DOHH2 (cell line): ENCODE results near the gene DHX38.

Source experiments
- H3F3A ChIP-seq: fragments of 200-600 bp; sonication (generic), shearing (Covaris generic); 2 replicates; pipeline ENCODE4 v1.6.0; 2016; ENCODE audit warnings: antibody characterized with exemption, mild to moderate bottlenecking; ENCODE audit not compliant: control insufficient read depth, insufficient read depth
- H3K27ac ChIP-seq: fragments of 200-600 bp; sonication (generic); 2 replicates; pipeline ENCODE4 v1.5.1; 2014; ENCODE audit warnings: low read depth, mild to moderate bottlenecking, low read length, moderate library complexity
- H3K27me3 ChIP-seq: fragments of 200-600 bp; sonication (generic); 2 replicates; pipeline ENCODE4 v1.6.1; 2014; ENCODE audit warnings: mild to moderate bottlenecking, low read length, mixed read lengths; ENCODE audit not compliant: control insufficient read depth
- H3K36me3 ChIP-seq: fragments of 200-600 bp; sonication (generic); 2 replicates; pipeline ENCODE4 v1.6.1; 2014; ENCODE audit warnings: mild to moderate bottlenecking, low read length, moderate library complexity, mixed read lengths; ENCODE audit not compliant: control insufficient read depth
- H3K4me1 ChIP-seq: fragments of 200-600 bp; sonication (generic); 2 replicates; pipeline ENCODE4 v1.6.1; 2014; ENCODE audit warnings: mild to moderate bottlenecking, low read length, mixed read lengths; ENCODE audit not compliant: control insufficient read depth
- H3K4me2 ChIP-seq: fragments of 200-600 bp; sonication (generic); 2 replicates; pipeline ENCODE4 v1.6.0; 2014; ENCODE audit warnings: mild to moderate bottlenecking, low read length, moderate library complexity
- H3K4me3 ChIP-seq: fragments of 200-600 bp; sonication (generic); 2 replicates; pipeline ENCODE4 v1.5.1; 2014; ENCODE audit warnings: mild to moderate bottlenecking, low read length, mixed read lengths
- H3K79me2 ChIP-seq: fragments of 200-600 bp; sonication (generic); 2 replicates; pipeline ENCODE4 v1.6.1; 2014; ENCODE audit warnings: mild to moderate bottlenecking, low read length, mixed read lengths; ENCODE audit not compliant: control insufficient read depth
- H3K9me2 ChIP-seq: fragments of 200-600 bp; sonication (generic); replicated peaks from 2 replicates; pipeline ENCODE4 v1.6.1; 2014; ENCODE audit warnings: mild to moderate bottlenecking, low read length, mixed read lengths; ENCODE audit not compliant: control insufficient read depth
- H3K9me3 ChIP-seq: fragments of 200-600 bp; sonication (generic); 2 replicates; pipeline ENCODE4 v1.6.1; 2014; ENCODE audit warnings: antibody characterized with exemption, low read length, mixed read lengths; ENCODE audit not compliant: control insufficient read depth, insufficient read depth
- H4K20me1 ChIP-seq: fragments of 200-600 bp; sonication (generic); 2 replicates; pipeline ENCODE4 v1.6.0; 2014; ENCODE audit warnings: low read depth, mild to moderate bottlenecking, antibody characterized with exemption, low read length, moderate library complexity; ENCODE audit not compliant: control insufficient read depth, insufficient read depth
- CTCF ChIP-seq: fragments of 200-600 bp; sonication (generic); IDR thresholded peaks from one replicate; pipeline ENCODE4 v1.5.1; 2014; ENCODE audit warnings: antibody characterized with exemption, mild to moderate bottlenecking, low read depth, low read length; ENCODE audit not compliant: poor library complexity, severe bottlenecking
- EZH2phosphoT487 ChIP-seq: fragments of 200-600 bp; sonication (generic); IDR thresholded peaks from 2 replicates; pipeline ENCODE4 v1.6.1; 2017; ENCODE audit warnings: borderline replicate concordance, mild to moderate bottlenecking, antibody characterized with exemption, low read length, moderate library complexity, mixed read lengths

Gene DHX38

GRCh38 chr16:72110662-72111615 lies 17.3 kb downstream of the DHX38 start:
- H3K36me3 ChIP-seq, result peaks cover 64% of the 10 kb centered on the region
- no peak overlapping the region for H3K27ac ChIP-seq
- no peak overlapping the region for H3K4me2 ChIP-seq
- H3K4me3 ChIP-seq, result no peak overlapping the region
- no peaks in the 10 kb centered on the region for H3F3A ChIP-seq
- no peaks in the 10 kb centered on the region for H3K27me3 ChIP-seq
- TF ChIP-seq CTCF (no peak), EZH2phosphoT487 (no peak)
- no peaks in the 10 kb centered on the region for H3K79me2 ChIP-seq
- H3K4me1 ChIP-seq, result no peaks in the 10 kb centered on the region
- H3K9me2 ChIP-seq, result no peaks in the 10 kb centered on the region
- no peaks in the 10 kb centered on the region for H3K9me3 ChIP-seq
- no peaks in the 10 kb centered on the region for H4K20me1 ChIP-seq

- Histone ChIP-seq H4K20me1 (no peaks in the 10 kb centered on the region), H3K9me3 (no peaks in the 10 kb centered on the region), H3K4me2 (no peak overlapping the region), H3K4me3 (no peak overlapping the region), H3K79me2 (no peaks in the 10 kb centered on the region), H3F3A (no peaks in the 10 kb centered on the region), H3K4me1 (no peaks in the 10 kb centered on the region), H3K27me3 (no peaks in the 10 kb centered on the region), H3K27ac (no peak overlapping the region), H3K9me2 (no peaks in the 10 kb centered on the region), H3K36me3 (peaks cover 59% of the 10 kb centered on the region)
- TF ChIP-seq EZH2phosphoT487 (no peak), CTCF (no peak)
These were observed 18.2 kb downstream of the DHX38 start for GRCh38 chr16:72111657-72112451.

DNA sequence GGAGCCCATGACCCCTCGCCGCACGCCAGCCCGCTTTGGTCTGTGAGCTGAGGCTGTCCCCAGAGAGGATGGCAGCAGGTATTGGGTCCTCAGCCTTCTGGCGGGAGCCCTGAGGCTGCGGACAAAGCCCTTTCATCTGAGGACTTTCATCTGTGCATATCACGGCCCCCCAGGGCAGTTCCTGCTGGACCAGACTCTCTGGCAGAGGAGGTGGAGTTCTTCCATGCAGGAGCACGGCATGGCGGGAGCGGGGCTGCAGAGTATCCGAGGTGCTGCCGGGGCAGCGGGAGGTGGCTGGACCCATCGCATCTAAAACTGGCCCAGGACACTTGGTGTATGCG lies 18.8 kb downstream of the DHX38 start:
- H3K36me3 ChIP-seq, result peaks cover 55% of the 10 kb centered on the region
- no peaks in the 10 kb centered on the region for H3K4me1 ChIP-seq
- no peak overlapping the region for H3K4me2 ChIP-seq
- TF ChIP-seq CTCF, result no peak
- no peak for TF ChIP-seq EZH2phosphoT487
- no peak overlapping the region for H3K4me3 ChIP-seq
- H4K20me1 ChIP-seq, result no peaks in the 10 kb centered on the region
- H3K9me2 ChIP-seq, result no peaks in the 10 kb centered on the region
- H3K27ac ChIP-seq, result no peak overlapping the region
- H3F3A ChIP-seq, result no peaks in the 10 kb centered on the region
- H3K27me3 ChIP-seq, result no peaks in the 10 kb centered on the region
- H3K9me3 ChIP-seq, result no peaks in the 10 kb centered on the region
- H3K79me2 ChIP-seq, result no peaks in the 10 kb centered on the region
